ENCODE results near the gene ETNK2.

Gene ETNK2

DNA sequence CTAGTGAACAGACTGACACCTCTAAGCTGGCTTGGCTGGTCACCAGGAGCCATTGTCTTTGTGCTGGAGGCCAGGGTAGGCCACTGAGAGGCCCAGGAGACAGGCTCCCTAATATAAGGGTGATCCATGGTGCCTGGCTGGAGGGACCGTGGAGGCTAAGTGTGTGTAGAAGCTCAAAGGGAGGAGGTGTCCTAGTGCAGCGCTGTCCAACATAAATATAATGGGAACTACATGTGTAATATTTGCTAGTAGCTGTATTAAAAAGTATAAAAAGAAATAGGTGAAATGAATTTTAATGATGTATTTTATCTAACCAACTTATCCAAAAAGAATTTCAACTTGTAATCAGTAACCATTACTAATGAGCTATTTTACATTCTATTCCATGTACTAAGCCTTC lies 44.0 kb downstream of the ETNK2 start:
- H3K4me3 ChIP-seq (replicated peaks; ENCODE audit: low read depth, low read length): no peak overlapping the region
- DNase-seq (ENCODE audit: low read depth): no peak
- TF ChIP-seq, protein P1, sequence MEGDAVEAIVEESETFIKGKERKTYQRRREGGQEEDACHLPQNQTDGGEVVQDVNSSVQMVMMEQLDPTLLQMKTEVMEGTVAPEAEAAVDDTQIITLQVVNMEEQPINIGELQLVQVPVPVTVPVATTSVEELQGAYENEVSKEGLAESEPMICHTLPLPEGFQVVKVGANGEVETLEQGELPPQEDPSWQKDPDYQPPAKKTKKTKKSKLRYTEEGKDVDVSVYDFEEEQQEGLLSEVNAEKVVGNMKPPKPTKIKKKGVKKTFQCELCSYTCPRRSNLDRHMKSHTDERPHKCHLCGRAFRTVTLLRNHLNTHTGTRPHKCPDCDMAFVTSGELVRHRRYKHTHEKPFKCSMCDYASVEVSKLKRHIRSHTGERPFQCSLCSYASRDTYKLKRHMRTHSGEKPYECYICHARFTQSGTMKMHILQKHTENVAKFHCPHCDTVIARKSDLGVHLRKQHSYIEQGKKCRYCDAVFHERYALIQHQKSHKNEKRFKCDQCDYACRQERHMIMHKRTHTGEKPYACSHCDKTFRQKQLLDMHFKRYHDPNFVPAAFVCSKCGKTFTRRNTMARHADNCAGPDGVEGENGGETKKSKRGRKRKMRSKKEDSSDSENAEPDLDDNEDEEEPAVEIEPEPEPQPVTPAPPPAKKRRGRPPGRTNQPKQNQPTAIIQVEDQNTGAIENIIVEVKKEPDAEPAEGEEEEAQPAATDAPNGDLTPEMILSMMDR (IDR thresholded peaks at IDR 0.05; ENCODE audit: low read length, missing control alignments): no peak

DNA sequence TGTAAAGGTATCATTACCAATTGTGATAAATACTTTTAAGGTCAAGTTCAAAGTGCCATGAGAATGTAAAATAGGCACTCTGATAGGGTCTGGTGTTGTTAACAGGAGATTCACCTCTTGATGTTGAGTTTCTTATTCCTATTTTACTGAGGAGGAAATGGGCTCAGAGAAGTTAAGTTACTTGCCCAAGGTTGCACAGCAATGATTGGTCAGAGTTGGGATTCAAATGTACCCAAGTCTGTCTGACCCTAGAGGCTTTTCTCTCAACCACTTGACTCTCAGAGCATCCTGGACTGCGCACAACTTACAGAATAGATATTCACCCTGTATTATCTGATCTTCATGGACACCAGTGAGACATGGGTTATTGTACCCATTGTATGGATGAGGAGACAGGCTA lies 45.0 kb downstream of the ETNK2 start:
- no peak overlapping the region for H3K4me3 ChIP-seq (replicated peaks; ENCODE audit: low read depth, low read length)
- no peak for DNase-seq (ENCODE audit: low read depth)
- TF ChIP-seq, protein P1 (IDR thresholded peaks at IDR 0.05; ENCODE audit: low read length, missing control alignments): no peak

DNA sequence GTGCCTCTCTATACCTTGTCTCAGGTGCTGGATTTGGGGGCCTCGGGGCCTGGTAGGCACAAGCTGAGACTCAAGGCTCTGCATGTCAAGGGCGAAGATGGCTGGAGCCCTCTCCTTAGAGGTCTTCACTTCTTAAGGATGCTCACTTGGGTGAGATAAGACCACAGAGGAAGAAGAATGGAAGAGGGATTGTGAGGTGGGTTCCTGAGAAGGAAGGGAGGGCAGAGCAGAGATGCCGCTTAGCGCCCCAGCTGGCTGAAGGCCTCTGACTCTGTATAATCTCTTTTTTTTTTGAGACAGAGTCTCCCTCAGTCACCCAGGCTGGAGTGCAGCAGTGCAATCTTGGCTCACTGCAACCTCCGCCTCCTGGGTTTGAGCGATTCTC lies 46.7 kb downstream of the ETNK2 start:
- TF ChIP-seq, protein P1 (IDR thresholded peaks at IDR 0.05; ENCODE audit: low read length, missing control alignments): no peak
- DNase-seq (ENCODE audit: low read depth): no peak
- H3K4me3 ChIP-seq (replicated peaks; ENCODE audit: low read depth, low read length): no peak overlapping the region

DNA sequence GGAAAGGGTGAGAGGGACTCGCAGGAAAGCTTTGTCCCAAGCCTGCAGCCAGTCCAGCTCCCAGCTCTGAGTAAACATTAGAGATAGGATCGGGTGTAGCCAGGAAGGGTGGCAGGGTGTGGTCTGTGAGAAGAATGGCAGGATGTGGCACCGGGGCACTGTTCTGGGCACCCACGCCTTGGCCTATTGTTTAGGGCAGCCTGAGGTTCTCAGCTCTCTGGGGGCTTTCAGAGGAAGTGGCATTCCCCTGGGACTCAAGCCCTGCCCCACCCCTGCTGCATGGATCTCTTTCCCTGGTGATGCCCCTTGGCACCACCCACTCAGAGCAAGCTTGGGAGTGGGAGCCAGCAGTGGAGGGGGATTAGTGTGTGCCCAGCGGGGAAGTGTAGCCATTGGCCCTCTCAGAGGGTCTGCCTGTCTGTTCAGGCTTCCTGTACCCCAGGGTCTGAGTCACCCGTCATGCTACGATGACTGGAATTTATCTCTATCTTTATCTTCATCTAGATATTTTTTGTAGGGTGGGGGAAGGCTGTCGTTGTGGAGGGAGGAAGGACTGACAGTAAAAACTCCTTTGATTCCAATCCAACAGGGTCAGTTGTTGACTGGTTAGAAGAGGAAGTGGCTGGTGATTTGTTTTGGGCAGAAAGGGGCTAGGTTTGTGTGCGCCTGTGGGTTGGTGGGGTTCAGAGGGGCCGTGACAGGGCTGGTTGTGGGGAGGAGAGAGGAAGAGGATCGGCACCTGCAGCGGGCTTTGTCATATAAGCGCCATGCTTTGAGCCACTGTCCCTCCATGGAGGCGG lies 47.3 kb downstream of the ETNK2 start:
- no peak for DNase-seq (ENCODE audit: low read depth)
- no peak overlapping the region for H3K4me3 ChIP-seq (replicated peaks; ENCODE audit: low read depth, low read length)
- TF ChIP-seq, protein P1 (IDR thresholded peaks at IDR 0.05; ENCODE audit: low read length, missing control alignments): no peak

DNA sequence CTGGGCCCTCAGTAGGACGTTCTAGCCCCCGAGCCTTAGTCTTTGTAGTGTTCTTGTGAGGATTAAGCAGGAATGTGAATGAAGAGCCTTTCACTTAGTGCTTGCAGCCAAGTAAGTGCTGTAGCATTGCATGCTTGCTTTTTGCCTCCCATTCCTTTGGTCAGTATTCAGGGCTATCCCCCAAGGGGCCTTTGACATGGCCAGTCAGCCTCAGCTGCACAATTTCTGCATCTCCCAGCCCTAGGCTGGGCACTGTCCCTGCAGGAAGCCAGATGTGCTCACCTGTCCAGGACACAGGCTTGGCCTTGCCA lies 48.5 kb downstream of the ETNK2 start:
- peak; percentile 36 for DNase-seq (ENCODE audit: low read depth)
- no peak overlapping the region for H3K4me3 ChIP-seq (replicated peaks; ENCODE audit: low read depth, low read length)
- TF ChIP-seq, protein P1 (IDR thresholded peaks at IDR 0.05; ENCODE audit: low read length, missing control alignments): no peak

DNA sequence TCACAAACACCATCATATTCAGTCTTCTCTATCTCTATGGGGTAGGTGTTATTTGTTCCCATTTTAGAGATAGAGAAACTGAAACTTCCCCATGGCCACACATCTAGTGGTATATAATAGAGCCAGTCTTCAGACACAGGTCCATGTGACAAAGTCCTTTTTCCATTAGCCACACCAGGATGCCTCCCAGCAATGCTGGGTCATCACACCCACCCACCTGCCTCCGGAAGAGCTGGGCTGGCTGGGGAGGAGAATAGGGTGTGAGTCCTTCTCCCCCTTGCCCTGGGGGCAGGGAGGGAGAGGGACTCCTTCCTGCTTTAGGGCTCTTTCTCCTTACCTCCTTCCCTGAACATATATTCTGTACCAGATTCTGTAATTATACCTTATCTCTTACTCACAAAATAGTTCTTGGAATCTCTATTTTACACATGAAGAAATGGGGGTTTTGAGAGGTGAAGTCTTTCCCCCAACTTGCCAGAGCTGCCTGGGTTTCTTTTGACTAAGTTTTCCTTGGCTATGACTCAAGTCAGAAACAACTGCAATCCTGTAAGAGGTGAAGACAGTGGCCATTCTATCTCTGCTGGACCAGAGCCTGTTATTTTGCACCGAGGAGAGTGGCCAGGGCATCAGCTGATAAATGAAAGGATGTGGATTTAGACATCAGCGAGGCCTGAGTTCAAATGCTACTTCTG lies 49.0 kb downstream of the ETNK2 start:
- no peak for DNase-seq (ENCODE audit: low read depth)
- no peak overlapping the region for H3K4me3 ChIP-seq (replicated peaks; ENCODE audit: low read depth, low read length)
- TF ChIP-seq, protein P1 (IDR thresholded peaks at IDR 0.05; ENCODE audit: low read length, missing control alignments): no peak

All from fibroblast of pulmonary artery (primary cell).